ENCODE results near the gene MEX3D. TPM values are rescaled to one million over a fixed set of nuclear protein-coding genes. Genes with fewer than 3 reads are reported as not detected.

MEX3D gene
- total RNA-seq, 1 donor from 2014 or later: 134 TPM

DNA sequence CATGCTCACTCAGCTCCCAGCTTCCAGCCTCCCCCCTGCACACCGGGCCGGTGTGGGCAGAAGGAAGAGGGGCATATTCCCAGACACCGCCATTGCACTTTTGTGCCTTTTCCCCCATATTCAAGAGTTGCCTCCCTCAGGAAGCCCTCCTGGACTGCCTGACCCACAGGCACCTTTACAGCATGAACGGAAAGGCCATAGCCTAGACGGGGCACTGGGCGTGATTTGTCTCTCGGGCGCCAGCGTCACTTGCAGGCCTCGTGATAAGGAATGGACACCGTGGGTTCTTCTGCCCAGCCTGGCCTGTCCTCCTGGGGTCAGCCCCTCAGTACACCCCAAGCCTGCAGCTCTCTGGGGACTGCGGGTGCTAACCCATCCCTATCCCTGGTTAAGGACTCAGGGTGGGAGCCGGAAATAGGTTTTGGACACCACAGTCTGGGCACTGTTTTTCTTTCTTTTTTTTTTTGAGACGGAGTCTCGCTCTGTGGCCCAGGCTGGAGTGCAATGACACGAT, 38.1 kb upstream of the MEX3D start:
- no peak for DNase-seq (ENCODE audit: low read depth)
- peak overlapping the region; percentile 100 for H3K4me3 ChIP-seq (ENCODE audit: low read depth, low read length)
- TF ChIP-seq, protein P1, sequence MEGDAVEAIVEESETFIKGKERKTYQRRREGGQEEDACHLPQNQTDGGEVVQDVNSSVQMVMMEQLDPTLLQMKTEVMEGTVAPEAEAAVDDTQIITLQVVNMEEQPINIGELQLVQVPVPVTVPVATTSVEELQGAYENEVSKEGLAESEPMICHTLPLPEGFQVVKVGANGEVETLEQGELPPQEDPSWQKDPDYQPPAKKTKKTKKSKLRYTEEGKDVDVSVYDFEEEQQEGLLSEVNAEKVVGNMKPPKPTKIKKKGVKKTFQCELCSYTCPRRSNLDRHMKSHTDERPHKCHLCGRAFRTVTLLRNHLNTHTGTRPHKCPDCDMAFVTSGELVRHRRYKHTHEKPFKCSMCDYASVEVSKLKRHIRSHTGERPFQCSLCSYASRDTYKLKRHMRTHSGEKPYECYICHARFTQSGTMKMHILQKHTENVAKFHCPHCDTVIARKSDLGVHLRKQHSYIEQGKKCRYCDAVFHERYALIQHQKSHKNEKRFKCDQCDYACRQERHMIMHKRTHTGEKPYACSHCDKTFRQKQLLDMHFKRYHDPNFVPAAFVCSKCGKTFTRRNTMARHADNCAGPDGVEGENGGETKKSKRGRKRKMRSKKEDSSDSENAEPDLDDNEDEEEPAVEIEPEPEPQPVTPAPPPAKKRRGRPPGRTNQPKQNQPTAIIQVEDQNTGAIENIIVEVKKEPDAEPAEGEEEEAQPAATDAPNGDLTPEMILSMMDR (conservative IDR thresholded peaks at IDR 0.05; ENCODE audit: low read depth, low read length): no peak

- TF ChIP-seq, protein P1 (conservative IDR thresholded peaks at IDR 0.05; ENCODE audit: low read depth, low read length): peak; percentile 65
- H3K4me3 ChIP-seq (ENCODE audit: low read depth, low read length): peak within 1 kb of the TSS; percentile 100
Observed at GRCh38 chr19:1605236-1606137, 37.4 kb upstream of the MEX3D start, which contains the start of gene UQCR11. Gene UQCR11 (minus strand): TSS chr19:1605462. CDS start chr19:1605409, 53 bp downstream.

GRCh38 chr19:1602091-1602707, 34.1 kb upstream of the MEX3D start:
- H3K4me3 ChIP-seq (ENCODE audit: low read depth, low read length): no peak overlapping the region
- DNase-seq (ENCODE audit: low read depth): no peak
- TF ChIP-seq, protein P1 (conservative IDR thresholded peaks at IDR 0.05; ENCODE audit: low read depth, low read length): no peak

More at GRCh38 chr19:1605236-1606137, 37.4 kb upstream of the MEX3D start, which contains the start of gene UQCR11:
- peak; percentile 75 for DNase-seq (ENCODE audit: low read depth)

DNA sequence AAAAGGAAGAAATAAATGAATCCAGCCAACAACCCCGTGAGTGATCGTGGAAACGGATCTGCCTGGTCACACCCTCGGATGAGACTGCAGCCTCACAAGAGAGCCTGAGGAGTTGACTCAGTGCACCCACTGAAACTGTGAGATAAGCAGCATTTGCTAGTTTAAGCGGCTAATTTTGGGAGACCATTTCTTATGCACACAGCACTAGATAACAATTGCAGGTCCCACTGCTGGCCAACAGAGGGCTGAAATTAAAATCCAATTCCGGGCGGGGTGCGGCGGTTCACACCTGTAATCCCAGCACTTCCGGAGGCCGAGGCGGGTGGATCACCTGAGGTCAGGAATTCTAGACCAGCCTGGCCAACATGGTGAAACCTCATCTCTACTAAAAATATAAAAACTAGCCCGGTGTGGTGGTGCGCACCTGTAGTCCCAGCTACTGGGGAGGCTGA, 33.5 kb upstream of the MEX3D start:
- H3K4me3 ChIP-seq (ENCODE audit: low read depth, low read length): no peak overlapping the region
- TF ChIP-seq, protein P1 (conservative IDR thresholded peaks at IDR 0.05; ENCODE audit: low read depth, low read length): peak; percentile 32
- no peak for DNase-seq (ENCODE audit: low read depth)

GRCh38 chr19:1599460-1599846, 31.3 kb upstream of the MEX3D start:
- TF ChIP-seq, protein P1 (conservative IDR thresholded peaks at IDR 0.05; ENCODE audit: low read depth, low read length): no peak
- H3K4me3 ChIP-seq (ENCODE audit: low read depth, low read length): no peak overlapping the region
- DNase-seq (ENCODE audit: low read depth): no peak

DNA sequence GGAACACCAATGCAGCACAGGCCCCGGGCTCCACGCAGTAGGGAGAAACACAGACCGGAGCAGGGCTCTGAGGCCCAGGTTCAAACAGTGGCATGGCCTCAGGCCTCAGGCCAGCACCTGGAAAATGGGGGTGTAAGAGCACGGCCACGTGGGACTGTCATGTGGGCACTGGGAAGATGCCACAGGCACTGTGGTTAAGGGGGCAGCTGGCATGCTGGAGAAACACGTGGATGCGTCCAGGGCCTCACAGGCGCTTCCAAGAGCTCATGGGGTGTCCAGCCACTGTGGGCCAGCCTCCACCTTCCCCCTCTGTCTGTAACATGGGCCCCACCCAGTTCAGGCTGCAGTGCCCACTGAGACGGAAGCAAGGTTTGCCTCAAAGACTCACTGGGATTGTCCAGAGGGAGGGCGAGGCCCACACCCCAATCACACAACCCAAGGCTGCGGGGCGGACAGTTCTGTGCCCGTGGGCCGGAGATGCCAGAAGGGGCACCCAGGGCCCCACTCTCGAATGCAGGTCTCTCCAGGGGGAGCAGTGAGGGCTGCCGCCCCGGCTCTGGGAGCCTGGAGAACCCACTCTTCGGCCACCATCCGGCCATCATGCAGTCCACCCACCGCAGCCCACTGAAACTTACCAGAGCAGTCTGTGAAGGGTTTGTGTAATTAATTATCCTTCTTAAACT, 30.8 kb upstream of the MEX3D start:
- DNase-seq (ENCODE audit: low read depth): no peak
- no peak overlapping the region for H3K4me3 ChIP-seq (ENCODE audit: low read depth, low read length)
- TF ChIP-seq, protein P1 (conservative IDR thresholded peaks at IDR 0.05; ENCODE audit: low read depth, low read length): no peak

All from epithelial cell of proximal tubule (primary cell).